ENCODE data around the gene EIF1. TPM values are rescaled to one million over a fixed set of nuclear protein-coding genes. Genes with fewer than 3 reads are reported as not detected.

EIF1 gene
- total and polyA plus RNA-seq, 2 experiments from 2014 or later: 180 to 989 TPM

- TF ChIP-seq CTCF (IDR thresholded peaks at IDR 0.05; ENCODE audit: poor library complexity) (no peak), EZH2 (IDR thresholded peaks at IDR 0.05; ENCODE audit: borderline replicate concordance) (no peak), EZH2phosphoT487 (IDR thresholded peaks at IDR 0.05; ENCODE audit: low read depth, severe bottlenecking, unreplicated experiment) (no peak)
- H3K9me2 ChIP-seq (replicated peaks; ENCODE audit: insufficient read depth): no peaks in the 10 kb centered on the region
- no peaks in the 10 kb centered on the region for H3K79me2 ChIP-seq
- H2AFZ ChIP-seq: no peak overlapping the region
- no peak overlapping the region for H3K4me2 ChIP-seq
- 85% methylated on average over 7 of the region's 7 CpGs for WGBS (ENCODE audit: low lambda C conversion rate, missing lambda C conversion rate)
- H3K4me1 ChIP-seq (ENCODE audit: insufficient read depth): no peaks in the 10 kb centered on the region
- no peak overlapping the region for H3K4me3 ChIP-seq
- no peak overlapping the region for H3K27ac ChIP-seq
- H3K27me3 ChIP-seq: no peaks in the 10 kb centered on the region
- no peaks in the 10 kb centered on the region for H3K36me3 ChIP-seq (replicated peaks; ENCODE audit: insufficient read depth, low read depth)
- no peaks in the 10 kb centered on the region for H3K9me3 ChIP-seq (ENCODE audit: low read depth)
- H4K20me1 ChIP-seq (ENCODE audit: insufficient read depth, poor library complexity, severe bottlenecking): no peaks in the 10 kb centered on the region
- DNase-seq (ENCODE audit: low spot score): no peak
Measured at GRCh38 chr17:41722231-41722630, 33.5 kb downstream of the EIF1 start.

DNA sequence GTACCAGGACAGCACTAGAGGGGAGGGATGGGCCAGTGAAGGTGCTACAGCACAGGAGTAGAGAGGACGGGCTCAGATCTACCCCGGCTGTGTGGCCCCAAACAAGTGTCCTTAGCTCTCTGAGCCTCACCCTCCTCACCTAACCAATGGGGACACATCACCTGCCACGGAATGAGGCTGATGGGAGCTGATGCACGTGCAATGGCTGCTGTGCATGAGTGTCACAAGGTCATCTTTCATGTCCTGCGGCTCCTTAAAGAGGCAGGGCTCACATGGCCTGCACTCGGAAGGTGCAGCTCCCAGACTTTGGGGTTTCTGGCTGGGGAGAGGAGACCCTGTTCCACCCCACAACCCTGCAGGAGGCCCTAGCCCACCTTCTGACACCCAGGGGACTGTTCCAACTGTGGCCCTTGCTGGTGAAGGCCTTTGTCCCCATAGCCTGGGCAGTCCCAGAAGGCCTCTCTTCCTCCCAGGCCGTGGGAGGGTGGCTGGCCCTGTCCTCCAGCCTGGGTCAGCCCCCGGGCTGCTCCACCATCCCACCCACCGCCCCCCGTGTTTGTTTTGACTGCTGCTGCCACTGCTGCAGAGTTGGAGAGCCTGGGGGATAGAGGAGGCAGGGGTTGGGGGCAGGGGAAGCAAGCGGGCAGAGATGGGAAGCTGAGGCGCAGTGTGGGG lies 35.3 kb downstream of the EIF1 start:
- Histone ChIP-seq H3K79me2 (no peaks in the 10 kb centered on the region), H3K4me1 (ENCODE audit: insufficient read depth) (no peaks in the 10 kb centered on the region), H3K4me2 (no peak overlapping the region), H4K20me1 (ENCODE audit: insufficient read depth, poor library complexity, severe bottlenecking) (no peaks in the 10 kb centered on the region), H3K27ac (no peak overlapping the region), H2AFZ (no peak overlapping the region), H3K27me3 (no peaks in the 10 kb centered on the region), H3K4me3 (no peak overlapping the region), H3K36me3 (replicated peaks; ENCODE audit: insufficient read depth, low read depth) (no peaks in the 10 kb centered on the region), H3K9me2 (replicated peaks; ENCODE audit: insufficient read depth) (no peaks in the 10 kb centered on the region), H3K9me3 (ENCODE audit: low read depth) (no peaks in the 10 kb centered on the region)
- 77% methylated on average over 12 of the region's 12 CpGs for WGBS (ENCODE audit: low lambda C conversion rate, missing lambda C conversion rate)
- DNase-seq (ENCODE audit: low spot score): no peak
- TF ChIP-seq EZH2 (IDR thresholded peaks at IDR 0.05; ENCODE audit: borderline replicate concordance) (no peak), CTCF (IDR thresholded peaks at IDR 0.05; ENCODE audit: poor library complexity) (no peak), EZH2phosphoT487 (IDR thresholded peaks at IDR 0.05; ENCODE audit: low read depth, severe bottlenecking, unreplicated experiment) (no peak)

DNA sequence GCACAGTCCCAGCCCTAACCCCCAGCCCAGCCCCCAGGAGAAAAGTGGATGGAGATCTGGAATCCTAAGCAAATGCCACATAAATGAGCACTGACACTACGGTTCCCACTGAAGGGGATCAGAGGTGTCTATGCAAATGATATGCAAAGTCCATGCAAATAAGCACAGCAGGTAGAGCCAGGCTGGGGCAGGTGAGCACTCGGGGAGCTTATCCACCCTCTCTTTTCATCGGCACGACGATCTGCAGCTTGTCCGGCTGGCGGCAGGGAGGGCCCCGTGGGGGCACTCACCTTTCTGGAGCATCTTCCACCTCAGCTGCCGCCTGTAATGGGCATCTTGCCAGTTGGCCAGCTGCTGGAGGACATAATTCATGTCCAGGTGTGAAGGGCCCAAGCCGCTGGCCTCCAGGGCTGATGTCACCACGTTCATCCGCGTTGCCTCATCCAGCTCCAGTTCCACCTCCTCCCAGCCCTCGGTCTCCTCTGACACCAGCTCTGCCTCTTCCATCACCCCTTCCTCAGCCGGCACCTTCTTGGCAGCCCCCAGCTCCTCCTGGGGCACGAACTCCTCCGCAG lies 35.9 kb downstream of the EIF1 start:
- Histone ChIP-seq H3K4me2 (no peak overlapping the region), H3K4me1 (ENCODE audit: insufficient read depth) (no peaks in the 10 kb centered on the region), H3K9me3 (ENCODE audit: low read depth) (no peaks in the 10 kb centered on the region), H3K27ac (no peak overlapping the region), H2AFZ (no peak overlapping the region), H3K9me2 (replicated peaks; ENCODE audit: insufficient read depth) (no peaks in the 10 kb centered on the region), H3K4me3 (no peak overlapping the region), H3K79me2 (no peaks in the 10 kb centered on the region), H3K36me3 (replicated peaks; ENCODE audit: insufficient read depth, low read depth) (no peaks in the 10 kb centered on the region), H4K20me1 (ENCODE audit: insufficient read depth, poor library complexity, severe bottlenecking) (no peaks in the 10 kb centered on the region), H3K27me3 (no peaks in the 10 kb centered on the region)
- WGBS (ENCODE audit: low lambda C conversion rate, missing lambda C conversion rate): 83% methylated on average over 17 of the region's 17 CpGs
- DNase-seq (ENCODE audit: low spot score): no peak
- TF ChIP-seq CTCF (IDR thresholded peaks at IDR 0.05; ENCODE audit: poor library complexity) (no peak), EZH2phosphoT487 (IDR thresholded peaks at IDR 0.05; ENCODE audit: low read depth, severe bottlenecking, unreplicated experiment) (no peak), EZH2 (IDR thresholded peaks at IDR 0.05; ENCODE audit: borderline replicate concordance) (no peak)
